Mesodermal cell (in vitro differentiated cells): Measurements from ENCODE around the gene PEX26.
"Not testable (repeated sequence)": the region's sequence is repeated elsewhere in the genome, so short reads cannot be mapped to it uniquely, and the experiment has no call there.

Source experiments
- H3K27ac ChIP-seq: 2 replicates; pipeline ENCODE4 v1.7.0; 2013; ENCODE audit warnings: mild to moderate bottlenecking, low read depth, low read length, moderate library complexity; ENCODE audit not compliant: severe bottlenecking
- H3K36me3 ChIP-seq: 2 replicates; pipeline ENCODE4 v1.7.1; 2013; ENCODE audit warnings: mild to moderate bottlenecking, low read length, moderate library complexity; ENCODE audit not compliant: control insufficient read depth, insufficient read depth
- H3K4me1 ChIP-seq: one replicate; pipeline ENCODE4 v1.7.1; 2013; ENCODE audit warnings: mild to moderate bottlenecking, low read length; ENCODE audit not compliant: insufficient read depth, control insufficient read depth, poor library complexity, severe bottlenecking
- H3K4me3 ChIP-seq: 2 replicates; pipeline ENCODE4 v1.7.0; 2013; ENCODE audit warnings: low read length, control low read depth, mild to moderate bottlenecking; ENCODE audit not compliant: insufficient read depth, poor library complexity, severe bottlenecking; ENCODE audit errors: extremely low read depth
- H3K9me3 ChIP-seq: 2 replicates; pipeline ENCODE4 v1.7.1; 2013; ENCODE audit warnings: mild to moderate bottlenecking, low read length, moderate library complexity; ENCODE audit not compliant: control insufficient read depth
- WGBS, 2 experiments: methylation state at CpG; one replicate each; pipeline ENCODE4 v1.1.5; 2013; ENCODE audit warnings: missing lambda C conversion rate in 2 of 2; ENCODE audit not compliant: insufficient coverage in 2 of 2; 5-methylcytosine and 5-hydroxymethylcytosine counted together

PEX26 gene

GRCh38 chr22:18121506-18121905 lies 43.7 kb downstream of the PEX26 start:
- no peaks in the 10 kb centered on the region for H3K9me3 ChIP-seq
- no peaks in the 10 kb centered on the region for H3K36me3 ChIP-seq
- WGBS, 2 experiments: 75 to 95% methylated on average over 7 to 11 of the region's 13 CpGs
- H3K27ac ChIP-seq: no peak overlapping the region
- no peaks in the 10 kb centered on the region for H3K4me1 ChIP-seq
- no peak overlapping the region for H3K4me3 ChIP-seq

- WGBS, 2 experiments: 64 to 91% methylated on average over 2 to 3 of the region's 5 CpGs
- H3K36me3 ChIP-seq: no peaks in the 10 kb centered on the region
- H3K27ac ChIP-seq: no peak overlapping the region
- H3K4me3 ChIP-seq: no peak overlapping the region
- H3K4me1 ChIP-seq: no peaks in the 10 kb centered on the region
- H3K9me3 ChIP-seq: no peaks in the 10 kb centered on the region
These were observed 44.3 kb downstream of the PEX26 start for GRCh38 chr22:18121954-18122554.

GRCh38 chr22:18123476-18124025 lies 45.8 kb downstream of the PEX26 start:
- not testable (repeated sequence) for H3K4me3 ChIP-seq, H3K9me3 ChIP-seq, H3K27ac ChIP-seq, H3K36me3 ChIP-seq, H3K4me1 ChIP-seq
- 88 to 89% methylated on average over 15 to 17 of the region's 19 CpGs for WGBS, 2 experiments

- Histone ChIP-seq H3K27ac (no peak overlapping the region), H3K4me1 (no peaks in the 10 kb centered on the region), H3K4me3 (no peak overlapping the region), H3K36me3 (no peaks in the 10 kb centered on the region), H3K9me3 (no peaks in the 10 kb centered on the region)
- WGBS, 2 experiments: 95 to 98% methylated on average over 18 of the region's 18 CpGs
These were observed 48.8 kb downstream of the PEX26 start for GRCh38 chr22:18126606-18127005.

GRCh38 chr22:18130018-18130417 lies 52.2 kb downstream of the PEX26 start:
- WGBS, 2 experiments: 95 to 97% methylated on average over 8 of the region's 8 CpGs
- no peaks in the 10 kb centered on the region for H3K9me3 ChIP-seq
- no peak overlapping the region for H3K4me3 ChIP-seq
- H3K27ac ChIP-seq: no peak overlapping the region
- H3K4me1 ChIP-seq: no peaks in the 10 kb centered on the region
- no peaks in the 10 kb centered on the region for H3K36me3 ChIP-seq

- Histone ChIP-seq H3K9me3 (no peaks in the 10 kb centered on the region), H3K27ac (no peak overlapping the region), H3K4me1 (no peaks in the 10 kb centered on the region), H3K4me3 (no peak overlapping the region), H3K36me3 (no peaks in the 10 kb centered on the region)
- WGBS, 2 experiments: 91 to 94% methylated on average over 16 to 20 of the region's 20 CpGs
These were observed 53.1 kb downstream of the PEX26 start for GRCh38 chr22:18130699-18131429.

- no peak overlapping the region for H3K27ac ChIP-seq
- no peaks in the 10 kb centered on the region for H3K9me3 ChIP-seq
- H3K4me1 ChIP-seq: no peaks in the 10 kb centered on the region
- H3K4me3 ChIP-seq: no peak overlapping the region
- WGBS, 2 experiments: 72 to 82% methylated on average over 2 of the region's 2 CpGs
- H3K36me3 ChIP-seq: no peaks in the 10 kb centered on the region
These were observed 55.7 kb downstream of the PEX26 start for GRCh38 chr22:18133452-18133851.

- Histone ChIP-seq H3K4me1 (no peaks in the 10 kb centered on the region), H3K27ac (no peak overlapping the region), H3K9me3 (no peaks in the 10 kb centered on the region), H3K36me3 (no peaks in the 10 kb centered on the region), H3K4me3 (no peak overlapping the region)
- 90 to 95% methylated on average over 17 to 19 of the region's 21 CpGs for WGBS, 2 experiments
These were observed 59.0 kb downstream of the PEX26 start for GRCh38 chr22:18136563-18137320.

- not testable (repeated sequence) for H3K9me3 ChIP-seq, H3K27ac ChIP-seq, H3K36me3 ChIP-seq, H3K4me1 ChIP-seq, H3K4me3 ChIP-seq
- 100% methylated on average over 4 to 6 of the region's 6 CpGs for WGBS, 2 experiments
These were observed 63.2 kb downstream of the PEX26 start for GRCh38 chr22:18141004-18141403.

GRCh38 chr22:18144105-18144504 lies 66.3 kb downstream of the PEX26 start:
- Histone ChIP-seq H3K36me3 (no peaks in the 10 kb centered on the region), H3K9me3 (no peaks in the 10 kb centered on the region), H3K27ac (no peak overlapping the region), H3K4me3 (no peak overlapping the region), H3K4me1 (no peaks in the 10 kb centered on the region)
